H1 (cell line): ENCODE results near the gene RPL28. TPM values are rescaled to one million over a fixed set of nuclear protein-coding genes. Genes with fewer than 3 reads are reported as not detected.

Experiments
- CBX8 ChIP-seq: fragments of 300-800, 300-1000 bp; sonication (generic); IDR thresholded peaks from 2 replicates; pipeline ENCODE4 v1.7.1; 2016; ENCODE audit warnings: low read depth, low read length, borderline replicate concordance
- CEBPB ChIP-seq: IDR thresholded peaks from 2 replicates; pipeline ENCODE4 v1.6.1; 2012; ENCODE audit warnings: low read depth, low read length
- EP300 ChIP-seq, 2 experiments: IDR thresholded peaks; 1 replicate in 1 of 2; 2 replicates in 1 of 2; pipeline ENCODE4 v1.6.1; 2011 to 2012; ENCODE audit warnings: low read depth in 2 of 2, low read length in 2 of 2, mild to moderate bottlenecking in 2 of 2, borderline replicate concordance in 1 of 2, inconsistent platforms in 1 of 2, moderate library complexity in 1 of 2
- JUN ChIP-seq: IDR thresholded peaks from 2 replicates; pipeline ENCODE4 v1.6.1; 2011; ENCODE audit warnings: low read depth, mild to moderate bottlenecking, improper control_type of control experiment, low read length
- MAFK ChIP-seq: IDR thresholded peaks from 2 replicates; pipeline ENCODE4 v1.6.1; 2012; ENCODE audit warnings: low read depth, mild to moderate bottlenecking, improper control_type of control experiment, low read length
- PHF8 ChIP-seq: fragments of 200-600 bp; sonication (generic); conservative IDR thresholded peaks from 2 replicates; pipeline ENCODE4 v1.7.1; 2012; ENCODE audit warnings: low read depth, mild to moderate bottlenecking, inconsistent platforms, low read length, moderate library complexity
- POLR2AphosphoS5 ChIP-seq: IDR thresholded peaks from 2 replicates; pipeline ENCODE4 v1.6.1; 2011; ENCODE audit warnings: low read depth, low read length
- RAD21 ChIP-seq, 2 experiments: IDR thresholded peaks in 1 of 2; conservative IDR thresholded peaks in 1 of 2; 2 replicates each; pipeline ENCODE4 v1.6.1; 2011; ENCODE audit warnings: low read depth in 2 of 2, low read length in 2 of 2, improper control_type of control experiment in 1 of 2, inconsistent platforms in 1 of 2, mild to moderate bottlenecking in 1 of 2, moderate library complexity in 1 of 2
- RFX5 ChIP-seq: IDR thresholded peaks from 2 replicates; pipeline ENCODE4 v1.6.1; 2011; ENCODE audit warnings: low read depth, low read length, improper control_type of control experiment, borderline replicate concordance
- SAP30 ChIP-seq: fragments of 300-600 bp; sonication (generic); IDR thresholded peaks from 2 replicates; pipeline ENCODE4 v1.7.1; 2012; ENCODE audit warnings: low read length, moderate library complexity, mild to moderate bottlenecking, inconsistent platforms; ENCODE audit not compliant: insufficient read depth, insufficient replicate concordance
- ZNF274 ChIP-seq: IDR thresholded peaks from 2 replicates; pipeline ENCODE4 v1.7.0; 2012; ENCODE audit warnings: low read length, borderline replicate concordance; ENCODE audit errors: extremely low read depth
- polyA plus RNA-seq, 7 experiments: library from polyadenylated mRNA; depleted of rRNA in 3 of 7; stranded (reverse) in 5 of 7; unstranded in 2 of 7; fragments of >200 nt in 5 of 7; fragments of 200-250 nt in 2 of 7; gene quantifications; 1 replicate in 5 of 7; 2 replicates in 1 of 7; 4 replicates in 1 of 7; pipeline versions ENCODE4 v1.2.1 to v1.2.3, GENCODE V29; 2011 to 2013; ENCODE audit warnings: missing spikeins in 2 of 7, mixed read lengths in 2 of 7
- total RNA-seq: library from RNA; stranded (reverse); fragmentation: NEBNext Ultra II Directional; extraction: Animal tissue kit (Norgen Biotek cat#: 25700); gene quantifications from 2 replicates; pipeline ENCODE4 v1.2.1, GENCODE V29; 2021
- TF ChIP-seq, protein P1 (sequence below): IDR thresholded peaks from 2 replicates; pipeline ENCODE4 v1.6.1; 2011; ENCODE audit warnings: low read length, improper control_type of control experiment
- TF ChIP-seq, protein P2 (sequence below): IDR thresholded peaks from 2 replicates; pipeline ENCODE4 v1.6.1; 2012; ENCODE audit warnings: inconsistent platforms

Gene RPL28
- total and polyA plus RNA-seq, 2 of the 8 experiments (the other 6 are each of a cell fraction or from before 2014, with no cell fraction given), result 2,123 to 8,402 TPM

DNA sequence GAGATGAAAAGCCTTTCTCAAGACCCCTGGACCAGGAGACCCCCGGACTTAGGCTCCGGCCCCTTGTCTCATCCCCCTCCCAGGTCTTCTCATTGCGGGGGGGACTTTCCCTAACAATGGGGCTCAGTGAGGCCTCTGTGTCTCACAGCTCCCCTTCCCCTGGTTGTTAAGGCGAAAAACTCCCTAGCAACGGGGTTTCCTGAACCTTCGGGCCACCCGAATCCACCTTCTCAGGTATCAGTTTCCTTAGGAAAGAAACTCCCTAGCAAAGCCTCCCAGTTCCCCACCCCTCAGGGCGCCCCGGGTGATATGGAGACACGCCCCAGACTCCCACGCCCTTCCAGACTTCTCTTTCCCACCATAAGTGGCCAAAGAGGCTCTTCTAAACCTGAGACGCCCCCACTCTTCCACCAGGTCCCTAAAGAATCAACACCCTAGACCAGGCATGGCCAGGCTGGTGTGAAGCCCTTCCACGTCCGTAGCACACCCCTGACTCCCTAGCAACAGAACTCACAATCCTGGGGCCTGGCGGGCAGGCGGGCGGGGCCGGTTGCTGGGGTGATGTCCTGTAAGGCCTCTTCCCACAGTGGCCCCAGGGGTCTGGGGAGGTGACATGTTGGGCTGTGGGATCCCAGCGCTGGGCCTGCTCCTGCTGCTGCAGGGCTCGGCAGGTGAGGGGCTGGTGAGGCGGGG, 9.3 kb upstream of the RPL28 start, which contains the start of gene TMEM190 (continued):
- TF ChIP-seq POLR2AphosphoS5 (no peak), RFX5 (0 out of 2 replicates have a peak, but pooled peaks have one; percentile 22), MAFK (no peak), JUN (no peak), CEBPB (no peak), EP300 (IDR thresholded peaks at IDR 0.05; ENCODE audit: borderline replicate concordance in 1 of 2, low read depth in 2 of 2, low read length in 2 of 2) (no peak), PHF8 (no peak), CBX8 (no peak), RAD21 (IDR thresholded peaks at IDR 0.05 in 1 of 2, conservative IDR thresholded peaks at IDR 0.05 in 1 of 2; ENCODE audit: low read depth in 2 of 2, low read length in 2 of 2) (no peak), SAP30 (no peak), ZNF274 (no peak)
- TF ChIP-seq, protein P1, sequence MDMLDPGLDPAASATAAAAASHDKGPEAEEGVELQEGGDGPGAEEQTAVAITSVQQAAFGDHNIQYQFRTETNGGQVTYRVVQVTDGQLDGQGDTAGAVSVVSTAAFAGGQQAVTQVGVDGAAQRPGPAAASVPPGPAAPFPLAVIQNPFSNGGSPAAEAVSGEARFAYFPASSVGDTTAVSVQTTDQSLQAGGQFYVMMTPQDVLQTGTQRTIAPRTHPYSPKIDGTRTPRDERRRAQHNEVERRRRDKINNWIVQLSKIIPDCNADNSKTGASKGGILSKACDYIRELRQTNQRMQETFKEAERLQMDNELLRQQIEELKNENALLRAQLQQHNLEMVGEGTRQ, result no peak
- TF ChIP-seq, protein P2, sequence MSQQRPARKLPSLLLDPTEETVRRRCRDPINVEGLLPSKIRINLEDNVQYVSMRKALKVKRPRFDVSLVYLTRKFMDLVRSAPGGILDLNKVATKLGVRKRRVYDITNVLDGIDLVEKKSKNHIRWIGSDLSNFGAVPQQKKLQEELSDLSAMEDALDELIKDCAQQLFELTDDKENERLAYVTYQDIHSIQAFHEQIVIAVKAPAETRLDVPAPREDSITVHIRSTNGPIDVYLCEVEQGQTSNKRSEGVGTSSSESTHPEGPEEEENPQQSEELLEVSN, result peak; percentile 36; the same call in 1 of the 2 replicates
